HG03558 (cell line): ENCODE data around the gene MASTL.
"Not testable (repeated sequence)": the region's sequence is repeated elsewhere in the genome, so short reads cannot be mapped to it uniquely, and the experiment has no call there.

Experiments used
- ATAC-seq: cut with Tn5 transposase; IDR thresholded peaks from one replicate; pipeline ENCODE4 v1.9.1; 2021; ENCODE audit warnings: moderate number of reproducible peaks; ENCODE audit not compliant: unreplicated experiment; ENCODE audit errors: extremely low read depth

MASTL gene

GRCh38 chr10:27155066-27155754, at the start of gene MASTL:
TSS of gene MASTL (plus strand) at chr10:27155352. CDS start at chr10:27155427, 75 bp downstream.
- ATAC-seq: peak; percentile 71

- ATAC-seq: no peak
Measured at GRCh38 chr10:27108165-27108564, 47.0 kb upstream of the MASTL start.

- ATAC-seq: no peak
Measured at GRCh38 chr10:27134371-27134770, 20.8 kb upstream of the MASTL start.

GRCh38 chr10:27138277-27138676, 16.9 kb upstream of the MASTL start:
- ATAC-seq: no peak

- ATAC-seq: no peak
Measured at GRCh38 chr10:27143686-27144085, 11.5 kb upstream of the MASTL start.

GRCh38 chr10:27145937-27146336, 9.2 kb upstream of the MASTL start:
- no peak for ATAC-seq

- ATAC-seq: no peak
Measured at GRCh38 chr10:27147701-27148100, 7.5 kb upstream of the MASTL start.

GRCh38 chr10:27150261-27150660, 4.9 kb upstream of the MASTL start:
- no peak for ATAC-seq

GRCh38 chr10:27152687-27153086, 2.5 kb upstream of the MASTL start:
- no peak for ATAC-seq

GRCh38 chr10:27153329-27153728, 1.8 kb upstream of the MASTL start:
- ATAC-seq: no peak

GRCh38 chr10:27153845-27154193, 1.3 kb upstream of the MASTL start:
- ATAC-seq: no peak

GRCh38 chr10:27156566-27156965, 1.4 kb downstream of the MASTL start:
- not testable (repeated sequence) for ATAC-seq

- ATAC-seq: no peak
Measured at GRCh38 chr10:27157150-27157549, 2.0 kb downstream of the MASTL start.

- no peak for ATAC-seq
Measured at GRCh38 chr10:27158421-27158820, 3.3 kb downstream of the MASTL start.

- no peak for ATAC-seq
Measured at GRCh38 chr10:27169849-27170248, 14.7 kb downstream of the MASTL start.

GRCh38 chr10:27188259-27188658, 33.1 kb downstream of the MASTL start:
- ATAC-seq: no peak

GRCh38 chr10:27188897-27189296, 33.7 kb downstream of the MASTL start:
- ATAC-seq: no peak

- no peak for ATAC-seq
Measured at GRCh38 chr10:27190508-27190907, 35.4 kb downstream of the MASTL start.

GRCh38 chr10:27192284-27192683, 37.1 kb downstream of the MASTL start:
- no peak for ATAC-seq

- ATAC-seq: no peak
Measured at GRCh38 chr10:27197980-27198620, 42.9 kb downstream of the MASTL start.

GRCh38 chr10:27203806-27204205, 48.7 kb downstream of the MASTL start:
- no peak for ATAC-seq

GRCh38 chr10:27207350-27207749, 52.2 kb downstream of the MASTL start:
- no peak for ATAC-seq
